ENCODE results near the gene FOXRED1.

The FOXRED1 gene

DNA sequence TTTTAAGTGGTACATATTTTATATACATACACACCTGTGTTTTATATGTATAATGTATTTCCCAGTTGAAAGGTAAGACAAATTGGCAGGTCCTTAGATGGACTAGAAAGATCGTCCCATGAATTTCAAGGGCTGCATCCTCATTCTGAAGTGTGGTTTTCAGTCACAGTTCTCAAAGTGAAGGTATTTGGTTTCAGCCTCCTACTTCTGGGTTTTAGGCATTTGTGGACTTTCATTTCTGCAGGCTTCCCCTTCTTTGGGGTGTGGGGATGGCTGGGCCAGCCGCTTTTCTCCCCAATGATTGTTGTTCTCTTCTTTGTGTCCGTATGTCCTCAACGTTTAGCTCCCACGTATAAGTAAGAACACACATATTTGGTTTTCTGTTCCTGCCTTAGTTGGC is 44.9 kb downstream of the FOXRED1 start:
- DNase-seq: no peak

DNA sequence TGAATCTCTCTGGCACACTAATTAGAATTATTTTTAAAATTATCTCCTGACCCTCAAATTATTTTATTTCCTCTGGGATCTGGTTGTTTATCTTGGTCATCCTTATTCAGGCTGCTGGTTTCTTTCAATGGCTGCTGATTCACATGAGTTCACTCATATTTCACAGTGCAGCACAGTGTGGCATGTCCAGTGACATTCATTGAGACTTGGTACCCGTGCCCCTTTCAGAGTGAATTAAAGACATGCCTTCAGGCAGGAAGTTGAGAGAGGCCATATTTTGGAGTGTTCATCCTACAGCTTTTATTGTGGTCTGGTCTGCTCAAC is 48.4 kb downstream of the FOXRED1 start:
- DNase-seq: no peak

DNA sequence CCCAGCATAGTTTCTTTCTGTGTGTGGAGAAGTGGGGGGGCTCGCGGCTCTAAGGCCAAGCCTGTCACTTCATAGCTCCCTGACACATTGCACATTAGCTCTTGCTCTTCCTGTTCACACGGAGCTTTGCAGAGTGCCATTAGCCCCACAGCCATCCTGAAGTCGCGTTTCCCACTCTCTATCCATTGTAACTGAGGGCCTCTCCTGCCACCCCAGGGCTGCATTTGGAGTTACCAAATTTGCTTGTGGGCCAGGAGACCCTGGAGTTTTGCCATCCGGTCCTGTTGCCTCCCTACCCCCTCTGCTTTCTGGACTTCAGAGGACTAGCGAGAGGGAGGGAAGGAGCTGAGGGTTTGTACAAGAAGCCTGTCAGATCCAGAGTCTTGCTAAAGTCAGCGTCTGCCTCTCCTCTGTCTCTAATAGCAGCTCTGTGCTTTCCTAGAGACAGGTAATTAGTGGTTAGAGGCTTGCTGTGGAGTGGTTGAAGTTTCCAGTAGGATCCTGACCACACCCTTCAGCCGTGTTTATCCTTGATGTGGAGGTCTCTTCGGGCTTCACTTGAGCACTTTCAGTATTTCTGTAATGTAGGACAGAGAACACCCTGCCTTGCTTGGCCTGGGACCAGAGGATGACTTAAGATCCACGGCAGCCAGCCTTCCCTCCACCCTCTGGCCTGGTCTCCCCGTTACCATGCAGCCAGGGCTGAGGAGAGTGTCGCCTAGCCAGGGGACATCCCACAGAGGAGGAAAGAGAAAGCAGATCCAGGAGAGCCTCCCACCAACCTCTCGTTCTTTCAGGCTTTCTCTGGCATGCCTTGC is 49.0 kb downstream of the FOXRED1 start:
- DNase-seq: no peak

DNA sequence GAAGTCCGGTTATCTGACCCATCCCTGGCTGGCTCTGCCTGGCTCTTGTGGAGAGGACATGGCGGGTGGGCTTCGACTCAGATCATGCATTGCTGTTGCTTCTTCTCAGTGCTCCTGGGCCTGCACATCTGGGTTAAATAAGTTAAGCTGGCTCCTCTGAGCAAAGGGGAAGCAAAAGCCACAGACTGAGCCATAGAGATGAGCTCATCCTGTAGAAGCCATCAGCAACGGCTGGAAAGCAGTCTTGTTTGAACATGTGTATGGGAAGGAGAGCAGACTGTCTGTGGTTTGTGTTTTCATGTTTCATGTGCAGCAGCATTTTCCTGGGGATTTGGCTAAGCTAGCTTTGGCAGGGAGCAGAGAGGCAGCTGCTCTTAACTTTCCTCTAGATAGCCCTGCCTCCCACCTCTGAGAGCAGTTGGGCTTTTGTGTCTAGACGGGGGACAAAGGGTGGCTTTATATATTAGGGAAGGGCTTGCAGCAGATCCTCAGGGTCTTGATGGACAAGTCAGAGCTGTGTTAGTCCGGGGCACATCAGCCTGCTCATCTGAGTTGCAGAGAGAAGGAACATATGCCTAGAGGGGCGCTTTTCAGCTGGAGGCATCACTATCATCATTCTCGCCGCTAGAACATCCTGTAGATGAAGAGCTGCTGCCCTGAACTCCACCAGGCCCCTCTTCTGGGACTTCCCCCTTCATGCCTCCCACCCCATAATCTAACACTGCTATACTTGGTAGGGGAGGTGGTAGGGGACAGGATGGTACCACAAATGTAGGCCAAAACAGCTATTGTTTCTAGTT is 49.8 kb downstream of the FOXRED1 start:
- DNase-seq: no peak

DNA sequence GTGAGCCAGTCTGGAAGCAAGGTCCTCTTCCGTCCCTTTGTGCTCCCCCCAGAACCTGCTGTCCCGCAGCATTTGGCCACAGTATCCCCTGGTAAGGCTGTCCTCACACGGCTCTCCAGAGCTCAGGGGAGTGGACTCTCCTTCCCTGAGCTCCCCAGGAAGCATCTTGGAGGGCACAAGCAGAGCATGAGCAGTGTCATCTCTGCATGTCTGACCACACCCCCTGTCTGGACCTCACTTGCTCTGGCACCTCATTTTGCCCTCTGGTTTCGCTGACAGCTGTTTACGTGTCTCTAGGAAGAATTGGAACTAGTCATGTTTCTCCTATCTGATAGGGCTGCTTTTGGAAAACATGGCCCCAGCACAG is 50.4 kb downstream of the FOXRED1 start:
- DNase-seq: no peak

DNA sequence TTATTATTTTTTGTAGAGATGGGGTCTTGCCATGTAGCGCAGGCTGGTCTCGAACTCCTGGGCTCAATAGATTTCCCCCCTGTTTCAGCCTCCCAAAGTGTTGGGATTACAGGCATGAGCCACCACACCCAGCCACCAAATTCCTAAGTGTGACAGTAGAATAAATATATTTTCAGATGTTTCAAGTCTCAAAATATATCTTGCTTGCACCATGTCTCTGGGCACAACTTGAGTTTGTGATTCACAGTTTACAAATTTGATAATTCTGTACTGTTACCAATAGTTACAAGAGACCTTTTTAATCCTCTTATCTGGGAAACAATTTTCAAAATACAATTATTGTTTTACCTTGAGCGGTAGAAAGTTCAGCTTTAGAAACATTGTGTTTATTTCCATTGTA is 54.0 kb downstream of the FOXRED1 start:
- DNase-seq: no peak

DNA sequence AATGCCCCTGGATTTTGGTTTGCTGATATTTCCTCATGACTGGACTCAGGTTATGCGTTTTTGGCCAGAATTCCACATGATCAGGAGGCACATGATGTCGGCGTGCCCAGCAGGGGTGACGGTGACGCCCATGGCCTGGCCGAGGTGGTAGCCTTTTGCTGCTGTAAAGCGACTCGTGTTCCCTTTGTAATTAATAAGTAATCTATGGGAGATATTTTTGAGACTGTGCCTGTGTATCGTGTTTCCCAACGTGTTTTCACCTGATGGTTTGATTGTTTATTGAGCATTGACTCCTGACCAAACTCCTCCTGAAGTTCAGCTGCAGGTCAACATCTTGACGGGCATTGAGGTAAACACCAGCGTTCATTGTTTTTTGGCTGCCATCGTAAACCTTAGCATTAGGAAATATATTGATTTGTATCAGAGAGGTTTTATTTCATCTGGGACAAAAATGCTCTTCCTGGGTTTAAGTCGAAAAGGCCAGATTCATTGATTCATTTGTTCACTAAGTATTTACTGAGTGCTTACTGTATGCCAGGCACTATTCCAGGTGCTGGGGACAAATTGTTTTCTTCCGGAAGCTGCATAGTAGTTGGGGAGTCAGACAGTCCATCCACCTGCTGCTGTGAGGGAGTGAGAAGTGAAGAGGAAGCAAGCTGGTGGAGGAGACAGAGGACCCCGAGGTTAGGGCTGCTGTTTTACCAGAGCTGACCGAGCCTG is 58.5 kb downstream of the FOXRED1 start:
- no peak for DNase-seq
